HCT116 (cell line): ENCODE data around the gene LEAP2.

ENCODE experiments used
- CTCF ChIP-seq, 3 experiments: fragments of 200-600 bp in 1 of 3; sonication (generic) in 1 of 3; IDR thresholded peaks in 2 of 3; conservative IDR thresholded peaks in 1 of 3; 2 replicates each; pipeline ENCODE4 v1.5.1; 2012 to 2017; ENCODE audit warnings: low read depth in 2 of 3, low read length in 2 of 3, antibody characterized with exemption in 1 of 3, borderline replicate concordance in 1 of 3, control low read depth in 1 of 3, mild to moderate bottlenecking in 1 of 3, mixed read lengths in 1 of 3, mixed run types in 1 of 3, moderate library complexity in 1 of 3; ENCODE audit not compliant: insufficient read depth in 1 of 3
- POLR2A ChIP-seq: IDR thresholded peaks from 2 replicates; pipeline ENCODE4 v1.7.0; 2011; ENCODE audit warnings: borderline replicate concordance; ENCODE audit not compliant: insufficient read depth, insufficient read length; ENCODE audit errors: extremely low read depth

- TF ChIP-seq POLR2A (no peak), CTCF (IDR thresholded peaks at IDR 0.05 in 2 of 3, conservative IDR thresholded peaks at IDR 0.05 in 1 of 3; ENCODE audit: borderline replicate concordance in 1 of 3, insufficient read depth in 1 of 3, low read depth in 2 of 3, low read length in 2 of 3) (no peak)
These were observed 12.7 kb upstream of the LEAP2 start for GRCh38 chr5:132860742-132861141.
